ENCODE measurements around the gene PANK2.
"Not testable (repeated sequence)": the region's sequence is repeated elsewhere in the genome, so short reads cannot be mapped to it uniquely, and the experiment has no call there.

Gene PANK2

GRCh38 chr20:3902446-3902845 lies 13.3 kb downstream of the PANK2 start:
- TF ChIP-seq CTCF (conservative IDR thresholded peaks at IDR 0.05; ENCODE audit: low read depth), result no peak
- CTCF ChIA-PET, result no interaction called here
- H3K27ac ChIP-seq, result peak overlapping the region; percentile 33

GRCh38 chr20:3904224-3904623 lies 15.0 kb downstream of the PANK2 start:
- ChIA-PET POLR2A (ENCODE audit: low non-redundant PET) (no interaction called here), CTCF (no interaction called here)
- TF ChIP-seq CTCF (conservative IDR thresholded peaks at IDR 0.05; ENCODE audit: low read depth), result no peak
- no peak for DNase-seq (ENCODE audit: low spot score)
- H3K27ac ChIP-seq, result peak overlapping the region; percentile 71; the same call in 1 of the 2 replicates

More at GRCh38 chr20:3902446-3902845, 13.3 kb downstream of the PANK2 start:
- DNase-seq (ENCODE audit: low spot score), result no peak
- POLR2A ChIA-PET (ENCODE audit: low non-redundant PET), result no interaction called here

DNA sequence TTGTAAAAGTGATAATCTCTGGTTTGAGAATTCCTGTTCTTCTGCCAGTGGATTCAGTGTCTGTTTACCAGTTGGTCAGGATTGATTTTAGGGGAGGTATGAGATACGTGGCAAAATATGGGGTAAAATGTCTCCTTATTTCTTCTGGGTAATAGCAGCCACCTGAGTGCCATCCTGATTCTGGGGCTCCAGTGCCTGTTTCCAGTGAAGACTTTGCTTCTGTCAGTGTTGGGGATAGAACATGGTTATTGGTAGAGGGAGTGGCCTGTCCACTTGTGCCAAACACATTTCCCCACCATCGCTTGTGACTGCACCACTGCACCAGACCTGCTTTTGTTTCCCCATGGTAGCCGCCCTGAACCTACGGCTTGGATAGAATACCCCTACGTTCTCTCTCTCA lies 15.7 kb downstream of the PANK2 start:
- ChIA-PET POLR2A (ENCODE audit: low non-redundant PET) (no interaction called here), CTCF (no interaction called here)
- TF ChIP-seq CTCF (conservative IDR thresholded peaks at IDR 0.05; ENCODE audit: low read depth), result no peak
- no peak for DNase-seq (ENCODE audit: low spot score)
- H3K27ac ChIP-seq, result peak overlapping the region; percentile 0; the same call in 1 of the 2 replicates

DNA sequence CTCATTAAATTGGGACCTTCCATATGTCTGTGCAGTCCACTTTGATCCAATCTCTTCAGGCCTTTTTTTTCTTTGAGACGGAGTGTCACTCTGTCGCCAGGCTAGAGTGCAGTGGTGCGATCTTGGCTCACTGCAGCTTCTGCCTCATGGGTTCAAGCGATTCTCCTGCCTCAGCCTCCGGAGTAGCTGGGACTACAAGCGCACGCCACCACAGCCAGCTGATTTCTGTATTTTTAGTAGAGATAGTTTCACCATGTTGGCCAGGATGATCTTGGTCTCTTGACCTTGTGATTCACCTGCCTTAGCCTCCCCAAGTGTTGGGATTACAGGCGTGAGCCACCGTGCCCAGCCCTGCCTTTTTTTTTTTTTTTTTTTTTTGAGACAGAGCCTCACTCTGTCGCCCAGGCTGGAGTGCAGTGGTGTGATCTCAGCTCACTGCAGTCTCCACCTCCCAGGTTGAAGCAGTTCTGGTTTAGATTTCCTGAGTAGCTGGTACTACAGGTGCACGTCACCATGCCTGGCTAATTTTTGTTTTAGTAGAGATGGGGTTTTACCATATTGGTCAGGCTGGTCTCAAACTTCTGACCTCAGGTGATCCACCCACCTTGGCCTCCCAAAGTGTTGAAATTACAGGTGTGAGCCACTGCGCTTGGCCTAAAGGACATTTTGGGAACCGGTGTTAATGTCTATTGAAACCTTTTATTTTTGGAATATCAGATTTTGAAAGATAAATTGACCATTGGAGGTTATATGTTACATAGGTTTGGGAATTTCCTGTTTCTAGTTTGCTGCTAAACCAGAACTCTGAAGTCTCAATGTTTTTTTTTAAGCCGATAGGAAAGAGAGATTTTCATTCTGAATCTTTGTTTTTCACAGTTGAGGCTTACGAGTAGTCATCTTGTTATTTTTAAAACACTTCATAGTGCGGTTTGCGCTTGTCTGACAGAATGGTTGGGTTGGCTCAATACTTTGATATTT lies 17.8 kb downstream of the PANK2 start:
- POLR2A ChIA-PET (ENCODE audit: low non-redundant PET); CTCF ChIA-PET; DNase-seq (ENCODE audit: low spot score): not testable (repeated sequence)
- H3K27ac ChIP-seq, result peak overlapping the region; percentile 15; the same call in 1 of the 2 replicates

GRCh38 chr20:3908667-3909066 lies 19.5 kb downstream of the PANK2 start:
- TF ChIP-seq CTCF (conservative IDR thresholded peaks at IDR 0.05; ENCODE audit: low read depth), result no peak
- ChIA-PET CTCF (no interaction called here), POLR2A (ENCODE audit: low non-redundant PET) (no interaction called here)
- no peak for DNase-seq (ENCODE audit: low spot score)
- H3K27ac ChIP-seq, result no peak overlapping the region

- POLR2A ChIA-PET (ENCODE audit: low non-redundant PET), result no interaction called here
These were observed 20.8 kb downstream of the PANK2 start for GRCh38 chr20:3909952-3910366.

More at GRCh38 chr20:3909952-3910366, 20.8 kb downstream of the PANK2 start:
- no peak for TF ChIP-seq CTCF (conservative IDR thresholded peaks at IDR 0.05; ENCODE audit: low read depth)
- CTCF ChIA-PET, result no interaction called here
- no peak for DNase-seq (ENCODE audit: low spot score)
- no peak overlapping the region for H3K27ac ChIP-seq

All from RWPE1 (cell line).